NT2/D1 (cell line): Measurements from ENCODE around the gene ELK1.
"Not testable (repeated sequence)": the region's sequence is repeated elsewhere in the genome, so short reads cannot be mapped to it uniquely, and the experiment has no call there.

Source experiments
- SUZ12 ChIP-seq: IDR thresholded peaks from 2 replicates; pipeline ENCODE4 v1.6.1; 2011; ENCODE audit not compliant: insufficient read length, insufficient read depth; ENCODE audit errors: extremely low read depth
- ZNF274 ChIP-seq: IDR thresholded peaks from 2 replicates; pipeline ENCODE4 v1.6.1; 2011; ENCODE audit warnings: mild to moderate bottlenecking, low read depth, low read length

- not testable (repeated sequence) for TF ChIP-seq ZNF274, SUZ12
These were observed 25.8 kb upstream of the ELK1 start for GRCh38 chrX:47675959-47676859.
